ENCODE data around the gene ESF1.
"Not testable (repeated sequence)": the region's sequence is repeated elsewhere in the genome, so short reads cannot be mapped to it uniquely, and the experiment has no call there.

Gene ESF1

GRCh38 chr20:13738187-13738586, 46.5 kb downstream of the ESF1 start:
- not testable (repeated sequence) for DNase-seq

- no peak for DNase-seq
Measured at GRCh38 chr20:13736436-13737191, 48.1 kb downstream of the ESF1 start.

GRCh38 chr20:13735826-13736225, 48.9 kb downstream of the ESF1 start:
- DNase-seq: no peak

DNA sequence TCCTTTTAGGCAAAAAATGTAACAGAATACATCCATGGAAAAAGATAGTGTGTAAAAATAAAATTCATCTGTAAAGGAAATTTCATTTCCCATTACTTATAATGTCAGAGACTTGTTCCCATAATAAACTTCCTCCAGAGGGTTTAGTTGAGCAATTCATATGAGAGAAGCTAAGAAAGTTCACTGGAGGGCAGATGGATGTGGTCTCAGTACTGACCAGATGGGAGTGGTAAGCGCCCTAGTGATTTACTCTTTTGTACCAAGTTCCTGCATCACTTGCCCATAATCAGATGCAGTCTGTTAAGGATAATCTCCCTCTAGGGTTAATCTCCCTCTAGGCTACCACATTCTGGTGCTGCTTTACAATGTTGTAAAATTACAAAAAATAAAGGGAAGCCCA, 61.7 kb downstream of the ESF1 start:
- DNase-seq: no peak

- DNase-seq: no peak
Measured at GRCh38 chr20:13718171-13718570, 66.5 kb downstream of the ESF1 start.

- DNase-seq: no peak
Measured at GRCh38 chr20:13717631-13718044, 67.1 kb downstream of the ESF1 start.

DNA sequence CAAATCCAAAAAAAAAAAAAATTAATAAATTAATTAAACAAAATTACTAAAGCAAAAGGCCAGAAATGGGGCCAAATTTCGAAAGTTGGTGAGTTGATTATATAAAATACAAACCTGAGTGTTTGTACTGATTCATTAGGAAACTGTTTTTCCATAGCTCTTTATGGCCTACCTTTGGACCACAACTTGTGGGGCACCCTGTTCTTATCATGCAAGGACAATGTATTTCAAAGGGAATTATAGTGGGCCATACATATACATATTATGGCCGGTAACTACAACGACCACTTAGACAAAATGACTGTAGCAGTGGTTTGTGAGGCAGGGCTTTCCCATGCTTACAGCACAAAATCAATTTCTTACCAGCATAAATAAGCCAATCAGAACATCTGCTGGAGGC, 69.5 kb downstream of the ESF1 start:
- no peak for DNase-seq

DNA sequence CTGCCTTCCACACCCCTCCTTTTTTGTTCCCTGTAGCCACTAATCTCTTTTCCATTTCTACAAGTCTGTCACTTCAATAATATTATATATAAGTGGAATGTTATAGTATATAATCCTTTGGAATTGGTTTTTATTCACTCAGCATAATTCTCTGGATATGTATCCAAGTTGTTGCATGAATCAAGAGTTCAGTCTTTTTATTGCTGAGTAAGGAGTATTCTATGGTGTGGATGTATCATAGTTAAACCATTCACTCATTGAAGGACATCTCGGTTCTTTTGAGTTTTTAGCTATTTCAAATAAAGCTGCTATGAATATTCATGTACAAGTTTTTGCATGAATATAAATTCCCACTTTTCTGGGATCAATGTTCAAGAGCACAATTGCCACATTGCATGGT, 76.5 kb downstream of the ESF1 start:
- DNase-seq: no peak

- no peak for DNase-seq
Measured at GRCh38 chr20:13703265-13703664, 81.5 kb downstream of the ESF1 start.

- DNase-seq: no peak
Measured at GRCh38 chr20:13701486-13701885, 83.2 kb downstream of the ESF1 start.

DNA sequence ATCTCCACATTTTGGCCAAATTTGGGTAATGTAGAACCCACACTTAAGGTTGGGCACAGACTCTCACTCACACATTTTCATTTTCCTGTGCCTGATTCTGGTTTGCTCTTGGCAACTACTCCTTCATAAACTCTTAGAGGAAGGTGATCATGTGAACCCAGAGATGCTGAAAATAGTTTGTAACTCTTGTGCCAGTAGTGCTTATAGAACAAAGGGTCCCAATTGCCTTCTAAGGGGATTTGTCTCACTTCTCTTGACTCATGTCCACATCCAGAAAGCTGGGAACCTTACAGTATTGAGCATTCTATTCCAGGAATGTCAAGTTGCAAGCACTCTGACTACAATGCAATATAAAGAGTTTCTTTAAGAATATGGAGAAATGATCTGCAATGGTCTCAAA, 84.0 kb downstream of the ESF1 start:
- DNase-seq: no peak

DNA sequence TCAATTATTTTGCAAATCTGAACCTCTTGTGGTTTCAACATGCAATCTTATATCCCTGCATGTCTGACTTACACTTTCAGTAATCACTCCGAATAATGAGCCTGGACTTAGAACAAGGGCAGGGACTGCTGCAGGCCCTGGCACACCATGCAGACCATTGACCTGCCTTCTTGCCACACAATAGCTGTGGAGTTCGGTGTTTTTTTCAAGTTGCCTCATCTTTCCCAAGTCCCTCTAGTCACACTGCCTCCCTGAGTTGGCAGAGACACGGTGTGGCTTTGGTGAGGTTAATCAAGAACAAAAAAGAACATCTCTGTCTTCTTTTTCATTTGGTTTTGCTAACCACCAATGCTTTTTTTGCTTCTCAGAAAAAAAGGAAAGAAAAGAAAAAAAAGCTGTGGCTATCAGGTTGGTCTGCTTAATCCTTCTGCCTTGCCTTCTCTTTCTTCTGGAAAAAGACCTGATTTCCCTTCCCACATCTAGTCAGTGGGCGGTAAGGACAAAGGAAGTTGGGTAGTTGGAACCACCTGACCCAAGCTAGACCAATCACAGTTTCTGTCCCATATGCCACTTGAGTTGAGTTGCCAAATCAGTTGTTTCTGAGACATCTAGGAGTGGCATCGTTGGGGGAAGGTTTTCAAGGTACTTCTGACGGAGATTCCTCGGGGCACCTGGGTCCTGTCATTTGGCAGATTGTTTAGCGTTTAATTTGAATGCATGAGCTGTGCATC, 90.1 kb downstream of the ESF1 start:
- no peak for DNase-seq

DNA sequence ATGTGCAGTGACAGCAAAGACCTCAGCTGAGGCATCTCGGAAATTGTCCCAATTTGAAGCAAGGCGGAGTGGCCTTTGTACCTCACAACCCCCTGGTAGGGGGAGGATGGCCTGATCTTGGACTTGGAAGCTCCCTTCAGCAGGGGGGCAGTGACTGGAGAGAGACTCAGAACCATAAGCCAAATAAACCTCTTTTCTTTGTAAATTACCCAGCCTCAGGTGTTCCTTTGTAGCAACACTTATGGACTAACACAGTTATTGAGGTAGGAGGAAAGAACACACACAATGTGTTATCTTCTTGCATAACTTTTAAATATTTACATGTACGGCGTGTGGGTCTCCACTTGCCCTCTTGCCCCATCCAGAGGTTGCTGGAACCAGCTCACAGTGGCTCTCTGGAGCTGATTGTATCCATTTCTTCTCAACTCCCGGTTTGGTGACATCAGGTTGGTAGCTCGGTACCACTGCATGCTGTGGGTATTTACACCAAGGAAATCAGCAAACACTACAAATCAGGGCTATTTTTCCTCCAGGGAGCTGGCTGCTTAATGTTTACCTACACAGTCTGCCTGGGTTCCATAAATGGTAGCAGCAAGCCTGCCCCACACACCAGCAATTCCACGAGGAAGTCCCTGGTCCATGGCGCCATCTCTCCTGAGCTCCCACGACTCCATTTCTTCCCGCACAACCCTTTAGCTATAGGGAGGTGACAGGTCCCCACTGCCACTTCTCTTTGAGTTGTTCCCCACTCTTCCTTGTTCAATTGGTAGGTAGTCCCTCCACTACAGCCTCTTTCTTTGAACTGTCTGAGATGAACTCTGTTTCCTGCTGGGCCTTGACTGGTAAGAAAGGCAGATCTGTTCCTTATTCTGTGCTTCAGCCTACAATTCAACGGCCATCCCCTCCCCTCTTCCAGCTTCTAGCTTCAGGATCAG, 91.7 kb downstream of the ESF1 start:
- DNase-seq: no peak

GRCh38 chr20:13690943-13691342, 93.8 kb downstream of the ESF1 start:
- no peak for DNase-seq

DNA sequence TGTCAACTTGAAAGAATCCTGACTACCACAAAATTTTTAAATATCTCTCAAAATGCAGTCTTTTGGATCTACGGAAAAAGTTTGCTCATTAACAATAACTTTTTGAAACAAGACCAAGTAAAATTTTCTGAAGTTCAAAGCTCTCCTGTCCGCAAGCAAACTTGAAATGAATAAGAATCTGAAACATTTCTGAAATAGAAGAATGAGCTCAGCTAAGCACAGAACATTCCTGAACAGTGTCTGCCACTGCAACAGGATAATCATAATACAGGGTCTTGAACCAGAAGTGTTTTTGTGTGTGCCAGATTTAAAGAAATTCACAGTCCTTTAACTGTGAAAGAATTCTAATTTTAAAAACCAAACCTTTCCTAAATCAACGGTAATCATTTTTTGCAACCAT, 96.9 kb downstream of the ESF1 start:
- DNase-seq: no peak

DNA sequence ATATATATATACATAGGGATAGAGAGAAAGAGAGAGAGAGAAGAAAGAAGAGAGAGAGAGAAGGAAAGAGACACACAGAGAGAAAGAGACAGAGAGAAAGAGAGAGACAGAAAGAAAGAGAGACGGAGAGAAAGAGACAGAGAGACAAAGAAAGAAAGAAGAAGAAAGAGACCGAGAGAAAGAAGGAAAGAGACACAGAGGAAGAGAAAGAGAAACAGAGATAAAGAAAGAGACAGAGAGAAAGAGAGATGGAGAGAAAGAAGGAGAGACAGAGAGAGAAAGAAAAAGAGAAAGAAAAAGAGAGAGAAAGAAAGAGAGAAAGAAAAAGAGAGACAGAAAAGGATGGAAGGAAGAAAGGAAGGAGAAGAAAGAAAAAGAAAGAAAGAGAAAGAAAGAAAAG, 99.1 kb downstream of the ESF1 start:
- DNase-seq: no peak

- DNase-seq: no peak
Measured at GRCh38 chr20:13684566-13685222, 100.0 kb downstream of the ESF1 start.

GRCh38 chr20:13683833-13684232, 100.9 kb downstream of the ESF1 start:
- no peak for DNase-seq

DNA sequence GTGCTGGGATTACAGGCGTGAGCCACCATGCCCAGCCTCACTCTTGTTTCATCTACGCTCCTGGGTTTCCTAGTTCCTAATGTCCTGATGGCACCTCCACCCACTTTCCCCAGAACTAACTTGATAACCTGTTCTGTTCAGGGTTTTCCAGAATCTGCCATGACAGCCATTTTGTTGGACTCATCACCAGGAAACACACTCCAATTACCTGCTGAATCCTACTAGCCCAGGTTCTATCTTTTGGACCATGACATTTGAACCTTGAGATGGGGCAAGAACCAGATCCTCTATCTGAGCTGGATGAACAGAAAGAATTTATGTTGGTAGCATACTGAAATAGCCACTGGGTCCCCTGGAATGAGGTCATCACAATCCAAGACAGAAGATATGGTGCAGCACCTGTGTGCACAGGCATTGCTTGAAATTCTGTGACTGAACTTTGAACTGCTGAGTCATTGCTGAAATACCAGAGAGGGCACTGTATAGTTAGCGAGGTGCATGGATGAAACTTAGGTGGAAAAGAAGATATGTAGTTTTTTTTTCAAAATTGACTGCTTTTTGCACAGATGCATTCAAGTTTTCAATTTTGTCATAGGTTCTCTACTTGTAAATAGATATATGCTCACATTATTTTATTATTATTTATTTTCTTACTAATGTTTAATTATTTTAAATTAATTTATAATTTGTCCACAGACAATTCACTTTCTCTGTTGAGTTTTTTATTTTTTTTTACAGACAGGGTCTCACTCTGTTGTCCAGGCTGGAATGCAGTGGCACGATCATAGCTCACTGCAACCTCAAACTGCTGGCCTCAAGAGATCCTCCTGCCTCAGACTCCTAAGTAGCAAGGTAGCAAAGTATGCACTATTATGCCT, 103.2 kb downstream of the ESF1 start:
- DNase-seq: no peak

GRCh38 chr20:13678944-13679343, 105.8 kb downstream of the ESF1 start:
- DNase-seq: no peak

DNA sequence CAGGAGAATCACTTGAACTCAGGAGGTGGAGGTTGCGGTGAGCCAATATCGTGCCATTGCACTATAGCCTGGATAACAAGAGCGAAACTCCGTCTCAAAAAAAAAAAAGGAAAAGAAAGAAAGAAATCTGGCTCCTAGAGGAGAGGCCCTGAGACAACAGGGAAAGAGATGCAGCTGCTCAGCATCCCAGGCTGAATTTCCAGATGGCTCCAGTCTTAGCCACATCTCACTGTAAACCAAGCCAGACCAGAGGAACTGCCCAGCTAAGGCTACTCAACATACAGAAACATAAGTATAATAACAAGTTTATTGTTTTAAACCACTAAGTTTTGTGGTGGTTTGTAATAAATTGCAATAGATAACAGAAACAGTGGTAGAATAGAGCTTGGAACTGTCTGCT, 107.5 kb downstream of the ESF1 start:
- no peak for DNase-seq

- no peak for DNase-seq
Measured at GRCh38 chr20:13676682-13677081, 108.0 kb downstream of the ESF1 start.
